ENCODE results near the gene OPRL1. TPM values are rescaled to one million over a fixed set of nuclear protein-coding genes. Genes with fewer than 3 reads are reported as not detected.

Gene OPRL1
- total RNA-seq, 1 experiment from 2014 or later = 3.9 TPM

DNA sequence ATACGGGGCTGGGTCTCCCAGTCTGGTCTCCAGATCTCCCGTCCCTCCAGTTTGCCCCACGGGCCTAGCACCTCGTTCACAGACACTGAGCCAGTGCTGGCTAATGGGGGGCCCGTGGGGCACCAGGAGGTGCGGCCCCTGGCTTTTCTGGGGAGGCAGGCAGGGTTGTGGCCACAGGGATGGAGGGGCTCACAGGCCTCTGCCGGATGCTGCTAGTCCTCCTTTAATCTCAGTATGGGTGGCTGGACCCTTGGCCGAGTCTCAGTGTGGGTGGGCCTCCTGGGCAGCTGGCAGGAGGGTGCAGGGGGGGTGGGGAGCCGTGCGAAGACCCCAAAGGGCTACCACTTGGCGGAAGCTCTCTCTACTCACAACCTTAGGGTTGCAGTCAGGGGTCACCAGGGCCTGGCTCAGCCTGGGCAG is 28.8 kb upstream of the OPRL1 start:
- Histone ChIP-seq H3K4me3 (ENCODE audit: low read depth in 2 of 2, low read length in 2 of 2) (no peak overlapping the region), H3K27me3 (ENCODE audit: control insufficient read depth, insufficient read depth, low read length) (no peaks in the 10 kb centered on the region), H3K36me3 (ENCODE audit: control insufficient read depth, insufficient read depth, low read length) (no peaks in the 10 kb centered on the region), H3K9me3 (ENCODE audit: control insufficient read depth, insufficient read depth, low read depth, low read length) (no peaks in the 10 kb centered on the region), H3K4me1 (ENCODE audit: control insufficient read depth, insufficient read depth, low read length) (peaks cover 55% of the 10 kb centered on the region), H3K27ac (ENCODE audit: low read length) (peak overlapping the region; percentile 84)
- no peak for DNase-seq (ENCODE audit: low read depth, low spot score)
- ATAC-seq = no peak
- no peak for TF ChIP-seq TCF7L2 (IDR thresholded peaks at IDR 0.05; ENCODE audit: low read depth, low read length)
- TF ChIP-seq POLR2AphosphoS5 (IDR thresholded peaks at IDR 0.05; ENCODE audit: low read depth, low read length) = no peak
- TF ChIP-seq SIN3A (IDR thresholded peaks at IDR 0.05; ENCODE audit: borderline replicate concordance, insufficient read depth, low read depth, low read length) = no peak
- TF ChIP-seq, protein P1, sequence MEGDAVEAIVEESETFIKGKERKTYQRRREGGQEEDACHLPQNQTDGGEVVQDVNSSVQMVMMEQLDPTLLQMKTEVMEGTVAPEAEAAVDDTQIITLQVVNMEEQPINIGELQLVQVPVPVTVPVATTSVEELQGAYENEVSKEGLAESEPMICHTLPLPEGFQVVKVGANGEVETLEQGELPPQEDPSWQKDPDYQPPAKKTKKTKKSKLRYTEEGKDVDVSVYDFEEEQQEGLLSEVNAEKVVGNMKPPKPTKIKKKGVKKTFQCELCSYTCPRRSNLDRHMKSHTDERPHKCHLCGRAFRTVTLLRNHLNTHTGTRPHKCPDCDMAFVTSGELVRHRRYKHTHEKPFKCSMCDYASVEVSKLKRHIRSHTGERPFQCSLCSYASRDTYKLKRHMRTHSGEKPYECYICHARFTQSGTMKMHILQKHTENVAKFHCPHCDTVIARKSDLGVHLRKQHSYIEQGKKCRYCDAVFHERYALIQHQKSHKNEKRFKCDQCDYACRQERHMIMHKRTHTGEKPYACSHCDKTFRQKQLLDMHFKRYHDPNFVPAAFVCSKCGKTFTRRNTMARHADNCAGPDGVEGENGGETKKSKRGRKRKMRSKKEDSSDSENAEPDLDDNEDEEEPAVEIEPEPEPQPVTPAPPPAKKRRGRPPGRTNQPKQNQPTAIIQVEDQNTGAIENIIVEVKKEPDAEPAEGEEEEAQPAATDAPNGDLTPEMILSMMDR (IDR thresholded peaks at IDR 0.05) = no peak
- no peak for TF ChIP-seq REST (IDR thresholded peaks at IDR 0.05; ENCODE audit: insufficient read depth in 1 of 2, low read depth in 2 of 2, low read length in 1 of 2)
- in situ Hi-C loops (cut with HindIII; ENCODE audit: low pct_unique_long_range_greater_than_20kb, low sequenced_read_pairs) (no loop called here), intact Hi-C loops (cut with micrococcal nuclease; ENCODE audit: unreplicated experiment) (no loop called here)
- ChIA-PET CTCF (interaction anchor here (1.1 kb wide), 1 partner anchor 19 kb away, joined by 3 read pairs; no protein-coding TSS in a partner anchor), POLR2A (no interaction called here)
- BruUV-seq (replicated peaks) = no TSS peak

GRCh38 chr20:64051561-64052325 is 28.1 kb upstream of the OPRL1 start:
- in situ Hi-C loops (cut with HindIII; ENCODE audit: low pct_unique_long_range_greater_than_20kb, low sequenced_read_pairs) (no loop called here), intact Hi-C loops (cut with micrococcal nuclease; ENCODE audit: unreplicated experiment) (no loop called here)
- Histone ChIP-seq H3K27me3 (ENCODE audit: control insufficient read depth, insufficient read depth, low read length) (no peaks in the 10 kb centered on the region), H3K4me1 (ENCODE audit: control insufficient read depth, insufficient read depth, low read length) (peaks cover 59% of the 10 kb centered on the region), H3K4me3 (ENCODE audit: low read depth in 2 of 2, low read length in 2 of 2) (no peak overlapping the region), H3K9me3 (ENCODE audit: control insufficient read depth, insufficient read depth, low read depth, low read length) (no peaks in the 10 kb centered on the region), H3K36me3 (ENCODE audit: control insufficient read depth, insufficient read depth, low read length) (no peaks in the 10 kb centered on the region), H3K27ac (ENCODE audit: low read length) (peak overlapping the region; percentile 34)
- TF ChIP-seq, protein P1 (IDR thresholded peaks at IDR 0.05) = no peak
- TF ChIP-seq SIN3A (IDR thresholded peaks at IDR 0.05; ENCODE audit: borderline replicate concordance, insufficient read depth, low read depth, low read length) (no peak), TCF7L2 (IDR thresholded peaks at IDR 0.05; ENCODE audit: low read depth, low read length) (no peak), REST (IDR thresholded peaks at IDR 0.05; ENCODE audit: insufficient read depth in 1 of 2, low read depth in 2 of 2, low read length in 1 of 2) (no peak), POLR2AphosphoS5 (IDR thresholded peaks at IDR 0.05; ENCODE audit: low read depth, low read length) (no peak)
- DNase-seq (ENCODE audit: low read depth, low spot score) = no peak
- ChIA-PET CTCF (no interaction called here), POLR2A (interaction anchor here (0.6 kb wide), 1 partner anchor 71 kb away, joined by 3 read pairs; no protein-coding TSS in a partner anchor)
- no peak for ATAC-seq
- no TSS peak for BruUV-seq (replicated peaks)

Data from Panc1 (cell line).